Measurements from ENCODE around the gene KCNK3.

Gene KCNK3

DNA sequence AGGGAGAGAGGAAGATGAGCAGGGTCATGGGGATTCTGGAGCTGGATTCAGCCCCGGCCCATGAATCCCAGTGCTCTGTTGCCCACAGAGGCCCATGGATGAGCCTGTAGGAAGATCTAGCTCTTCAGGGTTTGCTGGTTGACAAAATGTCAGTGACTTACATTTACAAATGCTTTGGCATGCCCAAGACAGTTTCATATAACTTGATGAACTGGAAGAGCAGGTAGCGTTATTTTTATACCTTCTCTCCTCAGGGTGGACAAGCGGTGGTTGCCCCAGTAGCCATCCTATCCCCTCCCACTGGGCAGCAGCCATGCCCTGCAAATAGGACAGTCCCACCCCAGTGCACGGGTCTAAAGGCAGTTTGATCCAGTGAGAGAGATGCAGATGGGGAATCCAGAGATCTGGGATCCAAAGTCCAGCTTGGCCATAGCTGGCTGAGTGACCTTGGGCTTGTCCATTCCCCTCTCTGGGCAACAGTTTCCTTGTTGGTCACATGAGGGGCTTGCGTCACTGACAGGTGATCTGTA, 21.5 kb upstream of the KCNK3 start:
- H3K36me3 Mint-ChIP-seq (ENCODE audit: insufficient read depth) = peaks cover 1% of the 10 kb centered on the region
- DNase-seq (ENCODE audit: low spot score in 2 of 2) (no peak), ATAC-seq (replicated peaks; ENCODE audit: extremely low read depth, poor library complexity, severe bottlenecking) (no peak)
- H3K4me1 Mint-ChIP-seq = no peaks in the 10 kb centered on the region
- no peak overlapping the region for H3K27ac Mint-ChIP-seq (ENCODE audit: low read depth)
- H3K4me3 Mint-ChIP-seq = no peak overlapping the region
- peaks cover 65% of the 10 kb centered on the region for H3K27me3 Mint-ChIP-seq
- no peaks in the 10 kb centered on the region for H3K9me3 Mint-ChIP-seq

DNA sequence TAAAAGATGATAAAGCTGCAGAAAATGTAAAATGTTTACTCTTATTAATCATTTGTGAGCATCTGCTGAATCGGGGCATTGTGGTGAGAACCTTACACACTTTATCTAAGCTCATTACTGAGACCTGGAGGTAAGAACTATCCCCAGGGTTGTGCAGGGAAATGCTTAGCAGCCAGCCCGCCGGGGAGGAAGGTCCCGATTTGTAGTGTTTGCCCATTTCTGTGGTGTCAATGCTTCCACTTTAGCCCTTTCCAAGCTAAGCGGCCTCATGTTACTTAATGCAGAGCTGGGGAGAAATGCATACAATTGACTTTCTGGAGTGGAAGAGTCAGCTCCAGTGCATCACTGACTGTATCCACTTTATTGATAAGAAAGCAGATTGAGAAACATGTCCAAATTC, 20.8 kb upstream of the KCNK3 start:
- H3K4me1 Mint-ChIP-seq = no peaks in the 10 kb centered on the region
- peaks cover 61% of the 10 kb centered on the region for H3K27me3 Mint-ChIP-seq
- peaks cover 1% of the 10 kb centered on the region for H3K36me3 Mint-ChIP-seq (ENCODE audit: insufficient read depth)
- ATAC-seq (replicated peaks; ENCODE audit: extremely low read depth, poor library complexity, severe bottlenecking) = no peak
- no peak overlapping the region for H3K27ac Mint-ChIP-seq (ENCODE audit: low read depth)
- no peaks in the 10 kb centered on the region for H3K9me3 Mint-ChIP-seq
- DNase-seq (ENCODE audit: low spot score in 2 of 2) = no peak
- H3K4me3 Mint-ChIP-seq = no peak overlapping the region

DNA sequence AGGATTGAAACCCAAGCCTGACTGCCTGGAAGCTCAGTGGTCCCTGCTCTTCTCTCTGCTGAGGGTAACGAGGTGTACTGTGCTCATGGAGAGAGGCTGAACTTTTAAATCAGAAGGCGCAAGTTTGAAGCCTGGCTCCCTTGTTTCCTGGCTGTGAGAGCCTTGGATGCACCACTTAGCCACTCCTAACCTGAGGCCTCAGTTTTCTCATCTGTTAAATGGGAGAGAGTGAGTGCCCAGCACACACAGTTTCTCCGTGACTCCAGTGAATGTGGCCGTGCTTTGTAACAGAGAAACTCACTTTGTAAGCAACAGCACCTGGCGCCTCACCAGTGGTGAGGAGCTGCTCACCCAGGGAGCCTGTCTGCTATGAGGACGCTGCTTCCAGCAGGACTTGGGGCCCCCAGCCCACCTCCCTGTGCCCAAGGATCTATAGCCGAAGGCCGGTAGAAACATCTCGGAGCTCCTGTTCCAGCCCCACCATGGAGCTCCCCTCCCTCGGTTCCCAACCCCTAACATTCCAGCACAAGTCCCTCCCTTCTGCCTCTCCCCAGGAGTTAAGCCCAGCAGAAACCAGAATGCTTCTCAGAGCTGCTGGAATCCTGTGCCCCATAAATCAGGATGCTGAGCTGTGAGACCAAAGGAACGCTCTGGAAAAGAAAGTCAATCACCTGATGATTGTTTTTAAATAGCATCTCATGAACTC, 20.3 kb upstream of the KCNK3 start:
- ATAC-seq (replicated peaks; ENCODE audit: extremely low read depth, poor library complexity, severe bottlenecking) = no peak
- H3K27me3 Mint-ChIP-seq = peaks cover 55% of the 10 kb centered on the region

DNA sequence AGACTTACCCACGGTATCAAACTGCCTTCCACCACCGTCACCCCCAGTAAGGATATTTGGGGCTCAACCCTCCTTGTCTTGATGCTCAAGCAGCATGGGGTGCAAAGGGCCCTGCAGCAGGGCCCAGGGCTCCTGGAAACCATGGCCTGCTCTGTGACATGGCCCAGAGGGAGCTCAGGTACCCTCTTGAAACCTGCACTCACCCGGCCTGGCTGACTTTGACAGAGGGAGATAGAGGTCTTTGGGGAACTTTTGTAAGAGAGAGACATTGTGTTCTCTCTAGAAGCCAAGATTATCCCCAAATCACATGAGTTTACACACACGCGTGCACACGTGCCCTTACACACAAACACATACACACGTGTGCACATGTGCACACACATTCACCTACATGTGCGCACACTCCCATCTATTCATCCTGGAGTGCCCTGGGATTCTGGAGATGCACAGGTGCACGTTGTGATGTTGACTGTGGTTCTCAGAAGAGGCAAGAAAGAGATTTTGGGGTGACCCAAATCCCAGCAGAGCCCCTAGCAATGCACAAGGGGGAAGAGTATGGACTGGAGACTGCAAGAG, 19.6 kb upstream of the KCNK3 start:
- DNase-seq (ENCODE audit: low spot score in 2 of 2) (no peak), ATAC-seq (replicated peaks; ENCODE audit: extremely low read depth, poor library complexity, severe bottlenecking) (no peak)
- no peaks in the 10 kb centered on the region for H3K4me1 Mint-ChIP-seq
- H3K27ac Mint-ChIP-seq (ENCODE audit: low read depth) = no peak overlapping the region
- peaks cover 49% of the 10 kb centered on the region for H3K27me3 Mint-ChIP-seq
- H3K9me3 Mint-ChIP-seq = no peaks in the 10 kb centered on the region
- peaks cover 1% of the 10 kb centered on the region for H3K36me3 Mint-ChIP-seq (ENCODE audit: insufficient read depth)
- no peak overlapping the region for H3K4me3 Mint-ChIP-seq

More for the DNA sequence above, 20.3 kb upstream of the KCNK3 start:
- no peaks in the 10 kb centered on the region for H3K9me3 Mint-ChIP-seq
- DNase-seq (ENCODE audit: low spot score in 2 of 2) = no peak
- no peak overlapping the region for H3K27ac Mint-ChIP-seq (ENCODE audit: low read depth)
- peaks cover 1% of the 10 kb centered on the region for H3K36me3 Mint-ChIP-seq (ENCODE audit: insufficient read depth)
- H3K4me1 Mint-ChIP-seq = no peaks in the 10 kb centered on the region
- H3K4me3 Mint-ChIP-seq = no peak overlapping the region

DNA sequence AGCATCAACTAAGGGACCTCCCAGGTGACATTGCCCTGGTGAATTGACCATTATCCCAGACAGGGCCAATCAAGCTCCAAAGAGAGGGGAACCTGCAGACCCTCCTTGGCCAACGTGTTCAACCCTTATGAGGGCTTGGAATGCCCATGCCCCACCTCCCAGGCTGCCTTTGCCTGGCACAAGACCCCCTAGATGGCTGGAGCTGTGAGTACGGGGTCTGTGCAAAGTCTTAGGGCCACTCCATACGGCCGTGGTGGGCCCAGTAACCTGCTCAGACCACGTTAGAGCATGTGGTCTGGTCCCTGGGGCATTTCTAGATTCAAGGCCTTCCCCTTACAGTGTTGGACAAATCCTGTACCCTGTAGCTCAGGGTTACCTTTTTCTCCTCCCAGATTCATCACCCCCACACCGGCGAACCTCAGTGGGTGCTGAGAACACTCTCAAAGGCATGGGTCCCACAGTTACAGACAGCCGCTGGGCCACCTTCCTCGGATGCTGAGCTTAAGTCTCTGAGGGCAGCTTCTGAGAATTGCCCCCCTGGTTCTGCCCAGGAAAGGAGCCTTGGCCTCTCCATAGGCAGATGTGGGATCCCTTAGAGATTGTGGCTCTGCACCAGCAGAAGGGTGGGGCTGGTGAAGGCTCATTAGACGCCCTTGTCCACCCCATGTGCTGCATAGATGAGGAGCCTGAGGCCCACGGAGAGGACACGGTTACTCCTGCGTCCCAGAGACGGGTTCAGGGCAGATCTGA, 18.3 kb upstream of the KCNK3 start:
- no peak overlapping the region for H3K27ac Mint-ChIP-seq (ENCODE audit: low read depth)
- no peaks in the 10 kb centered on the region for H3K9me3 Mint-ChIP-seq
- no peaks in the 10 kb centered on the region for H3K4me1 Mint-ChIP-seq
- peaks cover 47% of the 10 kb centered on the region for H3K27me3 Mint-ChIP-seq
- ATAC-seq (replicated peaks; ENCODE audit: extremely low read depth, poor library complexity, severe bottlenecking) (no peak), DNase-seq (ENCODE audit: low spot score in 2 of 2) (no peak)
- H3K4me3 Mint-ChIP-seq = no peak overlapping the region
- H3K36me3 Mint-ChIP-seq (ENCODE audit: insufficient read depth) = peaks cover 1% of the 10 kb centered on the region

DNA sequence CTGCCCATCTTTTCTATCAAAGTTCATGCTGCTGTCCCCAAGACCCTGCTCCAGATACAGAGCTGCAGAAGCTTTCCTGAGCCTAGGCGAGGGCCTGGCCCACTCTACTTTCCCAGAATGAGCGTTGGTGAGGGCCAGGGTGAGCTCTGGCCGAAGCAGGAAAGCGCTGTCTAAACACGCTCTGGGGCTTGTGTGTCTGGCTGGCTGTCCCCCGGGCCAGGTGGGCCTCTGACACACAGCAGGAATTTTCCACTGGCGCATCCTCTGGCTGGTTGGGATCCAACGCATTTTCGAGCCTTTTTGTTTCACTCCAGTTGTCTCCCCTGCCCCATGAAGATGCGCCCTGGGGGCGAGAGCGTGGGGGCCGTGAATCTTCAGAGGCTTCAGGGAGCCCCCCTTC, 17.8 kb upstream of the KCNK3 start:
- Mint-ChIP-seq H3K27ac (ENCODE audit: low read depth) (no peak overlapping the region), H3K4me3 (no peak overlapping the region), H3K4me1 (no peaks in the 10 kb centered on the region), H3K27me3 (peaks cover 47% of the 10 kb centered on the region), H3K9me3 (no peaks in the 10 kb centered on the region), H3K36me3 (ENCODE audit: insufficient read depth) (peaks cover 1% of the 10 kb centered on the region)
- ATAC-seq (replicated peaks; ENCODE audit: extremely low read depth, poor library complexity, severe bottlenecking) (no peak), DNase-seq (ENCODE audit: low spot score in 2 of 2) (no peak)

DNA sequence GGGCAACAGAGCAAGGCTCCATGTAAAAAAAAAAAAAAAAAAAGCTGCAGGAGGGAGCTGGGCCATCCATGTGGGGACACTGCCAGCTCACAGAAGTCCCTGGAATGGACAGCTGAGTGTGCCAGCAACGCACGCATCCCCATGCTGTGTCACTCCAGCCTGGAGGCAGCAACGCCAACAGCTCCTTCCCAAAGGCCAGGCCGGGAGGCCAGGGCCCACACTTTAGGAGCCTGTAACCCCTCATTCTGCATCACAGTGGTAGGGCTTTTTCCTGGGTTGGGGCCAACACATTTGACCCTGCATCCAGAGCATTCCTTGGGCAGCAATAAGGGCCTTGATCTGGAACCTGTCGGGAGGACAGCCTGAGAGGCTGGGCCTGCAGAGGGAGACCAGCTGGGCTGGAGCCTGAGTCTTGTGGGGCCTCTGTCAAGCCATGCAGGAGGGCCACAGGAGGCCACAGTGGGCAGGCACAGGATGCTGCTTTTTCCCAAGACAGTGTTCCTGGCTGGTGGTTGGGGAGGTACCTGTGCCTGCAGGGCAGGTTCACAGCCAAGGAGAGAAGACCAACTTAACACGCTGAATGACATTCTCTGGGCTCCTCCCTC, 16.8 kb upstream of the KCNK3 start:
- H3K4me1 Mint-ChIP-seq = no peaks in the 10 kb centered on the region
- peaks cover 47% of the 10 kb centered on the region for H3K27me3 Mint-ChIP-seq
- H3K36me3 Mint-ChIP-seq (ENCODE audit: insufficient read depth) = peaks cover 1% of the 10 kb centered on the region
- ATAC-seq (replicated peaks; ENCODE audit: extremely low read depth, poor library complexity, severe bottlenecking) = no peak
- H3K4me3 Mint-ChIP-seq = no peak overlapping the region
- no peaks in the 10 kb centered on the region for H3K9me3 Mint-ChIP-seq
- no peak for DNase-seq (ENCODE audit: low spot score in 2 of 2)
- H3K27ac Mint-ChIP-seq (ENCODE audit: low read depth) = no peak overlapping the region

DNA sequence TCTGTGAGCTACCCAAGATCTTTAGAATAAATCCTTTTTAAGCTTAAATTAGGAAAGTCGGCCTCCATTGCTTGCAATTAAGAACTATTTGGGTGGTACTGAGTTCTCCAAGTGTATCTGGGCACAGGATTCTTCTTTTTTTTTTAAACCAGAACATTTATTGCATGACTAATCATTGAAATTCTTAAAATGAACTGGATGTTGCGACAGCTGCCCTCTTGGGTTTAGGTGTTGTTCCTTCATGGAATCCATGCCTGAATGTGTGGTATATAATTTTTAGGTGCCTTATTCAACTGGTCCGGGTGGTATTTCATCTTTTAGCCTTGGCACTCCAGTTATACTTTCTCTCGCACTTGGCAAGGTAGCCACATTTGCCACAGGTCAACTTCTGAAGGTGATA, 14.5 kb upstream of the KCNK3 start:
- H3K4me1 Mint-ChIP-seq = no peaks in the 10 kb centered on the region
- no peak overlapping the region for H3K4me3 Mint-ChIP-seq
- no peak for DNase-seq (ENCODE audit: low spot score in 2 of 2)
- no peak overlapping the region for H3K27ac Mint-ChIP-seq (ENCODE audit: low read depth)
- ATAC-seq (replicated peaks; ENCODE audit: extremely low read depth, poor library complexity, severe bottlenecking) = no peak
- H3K9me3 Mint-ChIP-seq = no peaks in the 10 kb centered on the region
- peaks cover 1% of the 10 kb centered on the region for H3K36me3 Mint-ChIP-seq (ENCODE audit: insufficient read depth)
- peaks cover 48% of the 10 kb centered on the region for H3K27me3 Mint-ChIP-seq

DNA sequence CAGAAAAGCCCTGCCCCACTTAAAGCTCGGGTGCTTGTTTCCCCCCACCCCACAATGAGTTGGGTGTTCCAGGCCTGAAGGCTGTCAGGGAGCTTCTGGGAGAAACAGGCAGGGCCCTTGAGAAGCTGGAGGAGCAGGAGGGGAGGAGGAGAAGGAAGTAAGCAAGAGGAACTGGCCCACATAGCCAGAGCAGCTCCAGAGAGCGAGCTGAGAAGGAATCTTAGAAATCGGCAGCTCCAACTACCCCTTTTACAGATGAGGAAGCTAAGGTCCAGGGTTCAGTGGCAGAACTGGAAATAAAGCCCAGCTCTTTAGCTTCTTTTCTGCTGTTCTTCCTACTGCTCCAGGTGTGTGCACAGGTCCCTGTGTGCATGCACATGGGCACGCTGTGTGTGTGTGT, 12.7 kb upstream of the KCNK3 start:
- H3K4me3 Mint-ChIP-seq = no peak overlapping the region
- no peaks in the 10 kb centered on the region for H3K4me1 Mint-ChIP-seq
- no peak for ATAC-seq (replicated peaks; ENCODE audit: extremely low read depth, poor library complexity, severe bottlenecking)
- no peak overlapping the region for H3K27ac Mint-ChIP-seq (ENCODE audit: low read depth)
- no peak for DNase-seq (ENCODE audit: low spot score in 2 of 2)
- H3K9me3 Mint-ChIP-seq = no peaks in the 10 kb centered on the region
- no peaks in the 10 kb centered on the region for H3K36me3 Mint-ChIP-seq (ENCODE audit: insufficient read depth)
- peaks cover 42% of the 10 kb centered on the region for H3K27me3 Mint-ChIP-seq

DNA sequence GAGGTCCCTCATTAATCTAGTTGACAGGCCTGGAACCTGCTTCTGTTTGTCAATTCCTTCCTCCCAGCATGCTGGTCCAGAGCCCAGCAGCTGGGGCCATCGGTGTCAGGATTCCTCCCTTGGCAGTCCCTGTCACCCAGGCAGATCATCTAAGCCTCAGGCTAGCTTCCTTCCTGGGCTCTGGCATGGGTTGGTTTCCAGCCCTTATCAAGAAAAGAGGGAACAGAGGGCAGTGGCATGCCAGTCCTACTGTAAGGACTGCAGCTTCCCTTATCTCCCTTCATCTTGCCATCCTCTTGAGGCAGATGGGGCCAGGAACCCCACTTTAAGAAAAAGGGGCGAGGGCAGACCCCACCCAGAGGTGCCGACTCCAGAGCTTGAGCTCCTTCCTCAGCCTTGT, 10.9 kb upstream of the KCNK3 start:
- DNase-seq (ENCODE audit: low spot score in 2 of 2) = no peak
- Mint-ChIP-seq H3K36me3 (ENCODE audit: insufficient read depth) (no peaks in the 10 kb centered on the region), H3K9me3 (no peaks in the 10 kb centered on the region), H3K4me3 (no peak overlapping the region), H3K4me1 (no peaks in the 10 kb centered on the region), H3K27me3 (peaks cover 58% of the 10 kb centered on the region), H3K27ac (ENCODE audit: low read depth) (no peak overlapping the region)
- ATAC-seq (replicated peaks; ENCODE audit: extremely low read depth, poor library complexity, severe bottlenecking) = no peak

DNA sequence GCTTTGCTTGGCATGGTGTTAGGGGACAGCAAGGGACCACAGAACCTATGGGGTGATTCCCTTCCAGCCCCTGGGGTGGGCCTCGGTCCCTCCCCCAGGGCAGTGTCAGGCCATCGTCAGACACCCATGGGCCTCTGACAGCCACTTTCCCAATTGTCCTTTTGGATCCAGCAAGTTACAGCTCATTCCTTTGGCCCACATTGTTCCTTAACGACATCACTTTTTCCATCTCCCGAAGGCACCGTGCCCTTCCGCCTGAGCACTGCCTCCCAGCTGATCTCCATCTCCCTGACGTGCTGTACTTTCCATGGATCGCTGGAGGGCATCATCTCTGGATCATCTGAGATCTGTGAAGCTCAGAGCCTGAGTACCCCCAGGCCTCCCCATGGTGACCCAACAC, 10.4 kb upstream of the KCNK3 start:
- no peak for ATAC-seq (replicated peaks; ENCODE audit: extremely low read depth, poor library complexity, severe bottlenecking)

DNA sequence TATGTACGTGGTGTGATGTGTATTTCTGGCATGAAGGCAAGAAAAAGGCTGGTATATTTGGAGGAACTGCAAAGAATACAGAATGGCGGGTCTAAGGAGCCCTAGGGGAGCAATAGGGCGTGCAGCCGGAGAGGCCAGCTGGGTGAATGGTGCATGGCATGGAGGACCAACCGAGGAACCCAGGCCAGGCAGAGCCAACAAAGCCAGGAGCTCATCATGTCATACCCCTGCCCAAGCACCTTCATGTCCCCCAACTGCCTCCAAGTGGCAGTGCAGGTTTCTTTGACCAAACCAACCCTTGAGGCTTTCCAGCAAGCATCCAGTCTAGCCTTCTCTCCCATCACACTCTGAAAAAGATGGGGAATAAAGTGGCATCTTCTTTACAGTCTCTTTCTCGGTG, 8.9 kb upstream of the KCNK3 start:
- no peak for ATAC-seq (replicated peaks; ENCODE audit: extremely low read depth, poor library complexity, severe bottlenecking)
- Mint-ChIP-seq H3K4me1 (no peaks in the 10 kb centered on the region), H3K27ac (ENCODE audit: low read depth) (no peak overlapping the region), H3K9me3 (no peaks in the 10 kb centered on the region), H3K36me3 (ENCODE audit: insufficient read depth) (no peaks in the 10 kb centered on the region), H3K27me3 (peaks cover 72% of the 10 kb centered on the region), H3K4me3 (no peak overlapping the region)
- no peak for DNase-seq (ENCODE audit: low spot score in 2 of 2)

More for the DNA sequence above, 10.4 kb upstream of the KCNK3 start:
- H3K4me1 Mint-ChIP-seq = no peaks in the 10 kb centered on the region
- no peaks in the 10 kb centered on the region for H3K9me3 Mint-ChIP-seq
- H3K36me3 Mint-ChIP-seq (ENCODE audit: insufficient read depth) = no peaks in the 10 kb centered on the region
- peaks cover 63% of the 10 kb centered on the region for H3K27me3 Mint-ChIP-seq
- H3K4me3 Mint-ChIP-seq = no peak overlapping the region
- DNase-seq (ENCODE audit: low spot score in 2 of 2) = no peak
- H3K27ac Mint-ChIP-seq (ENCODE audit: low read depth) = no peak overlapping the region
